ENCODE results near the gene RFNG. TPM values are rescaled to one million over a fixed set of nuclear protein-coding genes. Genes with fewer than 3 reads are reported as not detected.

Gene RFNG
- total RNA-seq, 1 donor, result 46.3 TPM

- DNase-seq (ENCODE audit: insufficient read length, low spot score, missing footprints), result no peak
- peaks cover 2% of the 10 kb centered on the region for H4K20me1 ChIP-seq (ENCODE audit: insufficient read depth, low read length)
- no peak overlapping the region for H3K27ac ChIP-seq (ENCODE audit: low read depth, low read length)
- H3K9me3 ChIP-seq (ENCODE audit: low read depth, low read length), result no peaks in the 10 kb centered on the region
- H3K27me3 ChIP-seq (ENCODE audit: insufficient read depth, low read length), result no peaks in the 10 kb centered on the region
- H3K36me3 ChIP-seq (ENCODE audit: insufficient read depth, low read length), result peaks cover 8% of the 10 kb centered on the region
- no peak overlapping the region for H3K4me3 ChIP-seq (ENCODE audit: insufficient read depth, low read length)
- H3K4me1 ChIP-seq (ENCODE audit: insufficient read depth, low read length), result peaks cover 19% of the 10 kb centered on the region
- H3K79me2 ChIP-seq (ENCODE audit: insufficient read depth, low read length), result peaks cover 3% of the 10 kb centered on the region
- H3K4me2 ChIP-seq (ENCODE audit: insufficient read depth, low read length), result no peak overlapping the region
- no peak overlapping the region for H2AFZ ChIP-seq (ENCODE audit: low read length)
- TF ChIP-seq CTCF (IDR thresholded peaks at IDR 0.05; ENCODE audit: extremely low read depth, low read depth, low read length), result no peak
These were observed 51.4 kb downstream of the RFNG start for GRCh38 chr17:81999976-82000802.

GRCh38 chr17:81999587-81999975 is 52.0 kb downstream of the RFNG start:
- no peak overlapping the region for H2AFZ ChIP-seq (ENCODE audit: low read length)
- no peak for TF ChIP-seq CTCF (IDR thresholded peaks at IDR 0.05; ENCODE audit: extremely low read depth, low read depth, low read length)
- DNase-seq (ENCODE audit: insufficient read length, low spot score, missing footprints), result no peak
- H3K4me1 ChIP-seq (ENCODE audit: insufficient read depth, low read length), result peaks cover 18% of the 10 kb centered on the region
- no peaks in the 10 kb centered on the region for H3K27me3 ChIP-seq (ENCODE audit: insufficient read depth, low read length)
- peaks cover 8% of the 10 kb centered on the region for H3K36me3 ChIP-seq (ENCODE audit: insufficient read depth, low read length)
- peaks cover 2% of the 10 kb centered on the region for H4K20me1 ChIP-seq (ENCODE audit: insufficient read depth, low read length)
- H3K9me3 ChIP-seq (ENCODE audit: low read depth, low read length), result no peaks in the 10 kb centered on the region
- no peak overlapping the region for H3K4me2 ChIP-seq (ENCODE audit: insufficient read depth, low read length)
- H3K4me3 ChIP-seq (ENCODE audit: insufficient read depth, low read length), result no peak overlapping the region
- H3K79me2 ChIP-seq (ENCODE audit: insufficient read depth, low read length), result peaks cover 3% of the 10 kb centered on the region
- H3K27ac ChIP-seq (ENCODE audit: low read depth, low read length), result no peak overlapping the region

- Histone ChIP-seq H3K4me2 (ENCODE audit: insufficient read depth, low read length) (no peak overlapping the region), H3K36me3 (ENCODE audit: insufficient read depth, low read length) (peaks cover 8% of the 10 kb centered on the region), H3K9me3 (ENCODE audit: low read depth, low read length) (no peaks in the 10 kb centered on the region), H4K20me1 (ENCODE audit: insufficient read depth, low read length) (peaks cover 5% of the 10 kb centered on the region), H2AFZ (ENCODE audit: low read length) (no peak overlapping the region), H3K27me3 (ENCODE audit: insufficient read depth, low read length) (no peaks in the 10 kb centered on the region), H3K4me3 (ENCODE audit: insufficient read depth, low read length) (no peak overlapping the region), H3K27ac (ENCODE audit: low read depth, low read length) (no peak overlapping the region), H3K4me1 (ENCODE audit: insufficient read depth, low read length) (peaks cover 11% of the 10 kb centered on the region), H3K79me2 (ENCODE audit: insufficient read depth, low read length) (peaks cover 5% of the 10 kb centered on the region)
- TF ChIP-seq CTCF (IDR thresholded peaks at IDR 0.05; ENCODE audit: extremely low read depth, low read depth, low read length), result no peak
- no peak for DNase-seq (ENCODE audit: insufficient read length, low spot score, missing footprints)
These were observed 52.7 kb downstream of the RFNG start for GRCh38 chr17:81998691-81999438.

- Histone ChIP-seq H4K20me1 (ENCODE audit: insufficient read depth, low read length) (peaks cover 8% of the 10 kb centered on the region), H3K27ac (ENCODE audit: low read depth, low read length) (no peak overlapping the region), H2AFZ (ENCODE audit: low read length) (no peak overlapping the region), H3K36me3 (ENCODE audit: insufficient read depth, low read length) (peaks cover 8% of the 10 kb centered on the region), H3K4me3 (ENCODE audit: insufficient read depth, low read length) (no peak overlapping the region), H3K9me3 (ENCODE audit: low read depth, low read length) (no peaks in the 10 kb centered on the region), H3K79me2 (ENCODE audit: insufficient read depth, low read length) (peaks cover 10% of the 10 kb centered on the region), H3K4me1 (ENCODE audit: insufficient read depth, low read length) (peaks cover 6% of the 10 kb centered on the region), H3K4me2 (ENCODE audit: insufficient read depth, low read length) (no peak overlapping the region), H3K27me3 (ENCODE audit: insufficient read depth, low read length) (no peaks in the 10 kb centered on the region)
- DNase-seq (ENCODE audit: insufficient read length, low spot score, missing footprints), result no peak
- TF ChIP-seq CTCF (IDR thresholded peaks at IDR 0.05; ENCODE audit: extremely low read depth, low read depth, low read length), result no peak
These were observed 53.4 kb downstream of the RFNG start for GRCh38 chr17:81998212-81998611.
